CD4-positive, alpha-beta T cell (primary cell): Measurements from ENCODE around the gene WIPI1. TPM values are rescaled to one million over a fixed set of nuclear protein-coding genes. Genes with fewer than 3 reads are reported as not detected.

Experiments used
- ATAC-seq: fragments of 200-7000 bp; cut with Tn5 transposase; one replicate; pipeline ENCODE4 v1.10.0; 2022; ENCODE audit warnings: mild to moderate bottlenecking; ENCODE audit not compliant: poor library complexity
- CTCF ChIA-PET: fragments of 350-600 bp; sonication (Branson Sonifier 250); formaldehyde crosslinking; loops from one replicate; lab custom pipeline; 2021; ENCODE audit warnings: antibody characterized with exemption, inconsistent platforms; lab: Charles Lee
- POLR2A ChIA-PET: fragments of 350-600 bp; sonication (Branson Sonifier 250); formaldehyde crosslinking; loops from one replicate; lab custom pipeline; 2021; ENCODE audit warnings: antibody characterized with exemption, inconsistent platforms; lab: Charles Lee
- DNase-seq, 14 experiments: peaks; one replicate each; pipeline ENCODE4 v3.0.0-alpha.2; 2013 to 2020; ENCODE audit warnings: mixed read lengths in 2 of 14
- H3K27ac ChIP-seq, 2 donors: one replicate each; pipeline versions ENCODE4 v1.5.1 to v1.7.0; 2013; ENCODE audit warnings: low read length in 2 of 2, low read depth in 1 of 2, mild to moderate bottlenecking in 1 of 2
- H3K27me3 ChIP-seq, 2 experiments: 1 replicate in 1 of 2; 2 replicates in 1 of 2; pipeline versions ENCODE4 v1.6.1 to v1.7.0; 2013; ENCODE audit warnings: low read length in 2 of 2, control low read depth in 1 of 2, mild to moderate bottlenecking in 1 of 2, moderate library complexity in 1 of 2; ENCODE audit not compliant: insufficient read depth in 2 of 2, control insufficient read depth in 1 of 2
- H3K36me3 ChIP-seq: one replicate; pipeline ENCODE4 v1.6.1; 2013; ENCODE audit warnings: low read length, control low read depth; ENCODE audit not compliant: insufficient read depth
- H3K4me1 ChIP-seq: one replicate; pipeline ENCODE4 v1.6.1; 2013; ENCODE audit warnings: low read length, control low read depth; ENCODE audit not compliant: insufficient read depth
- H3K4me3 ChIP-seq: one replicate; pipeline ENCODE4 v1.5.1; 2013; ENCODE audit warnings: mild to moderate bottlenecking, low read length, moderate library complexity
- H3K9me3 ChIP-seq, 2 experiments: 1 replicate in 1 of 2; 2 replicates in 1 of 2; pipeline versions ENCODE4 v1.6.1 to v1.7.0; 2013; ENCODE audit warnings: low read length in 2 of 2, mild to moderate bottlenecking in 2 of 2, control low read depth in 1 of 2, moderate library complexity in 1 of 2; ENCODE audit not compliant: control insufficient read depth in 1 of 2, insufficient read depth in 1 of 2
- H3K27ac Mint-ChIP-seq: one replicate; pipeline ENCODE4 v1.8.0; 2020; ENCODE audit warnings: mixed read lengths
- H3K27me3 Mint-ChIP-seq: one replicate; pipeline ENCODE4 v1.8.0; 2021; ENCODE audit warnings: mixed read lengths
- H3K36me3 Mint-ChIP-seq: one replicate; pipeline ENCODE4 v1.8.0; 2021; ENCODE audit warnings: low read depth, mixed read lengths
- H3K4me1 Mint-ChIP-seq: one replicate; pipeline ENCODE4 v1.8.0; 2021; ENCODE audit warnings: low read depth, mixed read lengths
- H3K4me3 Mint-ChIP-seq: one replicate; pipeline ENCODE4 v1.8.0; 2020; ENCODE audit warnings: mild to moderate bottlenecking, mixed read lengths
- H3K9me3 Mint-ChIP-seq: one replicate; pipeline ENCODE4 v1.8.0; 2020; ENCODE audit warnings: mixed read lengths
- intact Hi-C, 2 experiments: fragments of 100-400 bp; cut with DNase I in 1 of 2; cut with micrococcal nuclease in 1 of 2; formaldehyde crosslinking; loops; one replicate each; pipeline versions ENCODE4 v1.15.1 to v1.9.0; 2023 to 2025; cut with DNase I, micrococcal nuclease
- total RNA-seq, 174 experiments: library from RNA in 2 of 174; stranded (reverse) in 2 of 174; gene quantifications; one replicate each; pipeline ENCODE4 v1.2.3 and lab custom pipeline; 2021 to 2026
- TF ChIP-seq, protein P1 (sequence below): fragments of 200-600 bp; IDR thresholded peaks from one replicate; pipeline ENCODE4 v1.8.0; 2022; ENCODE audit warnings: antibody characterized with exemption, mild to moderate bottlenecking

The WIPI1 gene
- total RNA-seq, 2 experiments from 2014 or later: 2.0 to 2.6 TPM

DNA sequence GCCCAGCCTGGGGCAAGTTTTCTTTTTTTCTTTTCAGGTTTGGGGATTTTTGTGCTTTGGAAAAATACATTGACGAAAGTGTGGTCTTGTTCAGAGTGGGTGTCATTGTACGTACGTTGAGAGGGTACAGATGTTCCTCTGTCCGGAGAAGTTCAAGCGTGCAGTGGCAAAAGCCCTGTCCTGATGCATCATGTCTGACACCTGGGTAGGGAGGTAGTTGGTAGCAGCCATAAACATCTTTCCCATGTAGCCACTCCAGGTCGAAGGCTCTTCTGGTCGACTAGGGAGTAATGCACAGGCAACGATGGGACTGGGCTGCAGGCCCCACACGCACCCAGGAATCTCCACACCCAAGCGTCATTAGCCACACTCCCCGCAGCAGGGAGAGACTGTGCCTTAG is 27.4 kb downstream of the WIPI1 start:
- Histone ChIP-seq H3K9me3 (no peaks in the 10 kb centered on the region), H3K27ac (no peak overlapping the region), H3K36me3 (peaks cover 15% of the 10 kb centered on the region), H3K27me3 (no peaks in the 10 kb centered on the region), H3K4me3 (no peak overlapping the region), H3K4me1 (peaks cover 7% of the 10 kb centered on the region)
- intact Hi-C loops: loop anchor here in 1 of 2 experiments (5.0 kb wide), 1 partner anchor 68 kb away; no protein-coding TSS in a partner anchor
- H3K4me3 Mint-ChIP-seq: no peak overlapping the region
- no peaks in the 10 kb centered on the region for H3K36me3 Mint-ChIP-seq
- H3K27ac Mint-ChIP-seq: no peak overlapping the region
- H3K4me1 Mint-ChIP-seq: peaks cover 11% of the 10 kb centered on the region
- ChIA-PET POLR2A (no interaction called here), CTCF (no interaction called here)
- H3K27me3 Mint-ChIP-seq: no peaks in the 10 kb centered on the region
- TF ChIP-seq, protein P1, sequence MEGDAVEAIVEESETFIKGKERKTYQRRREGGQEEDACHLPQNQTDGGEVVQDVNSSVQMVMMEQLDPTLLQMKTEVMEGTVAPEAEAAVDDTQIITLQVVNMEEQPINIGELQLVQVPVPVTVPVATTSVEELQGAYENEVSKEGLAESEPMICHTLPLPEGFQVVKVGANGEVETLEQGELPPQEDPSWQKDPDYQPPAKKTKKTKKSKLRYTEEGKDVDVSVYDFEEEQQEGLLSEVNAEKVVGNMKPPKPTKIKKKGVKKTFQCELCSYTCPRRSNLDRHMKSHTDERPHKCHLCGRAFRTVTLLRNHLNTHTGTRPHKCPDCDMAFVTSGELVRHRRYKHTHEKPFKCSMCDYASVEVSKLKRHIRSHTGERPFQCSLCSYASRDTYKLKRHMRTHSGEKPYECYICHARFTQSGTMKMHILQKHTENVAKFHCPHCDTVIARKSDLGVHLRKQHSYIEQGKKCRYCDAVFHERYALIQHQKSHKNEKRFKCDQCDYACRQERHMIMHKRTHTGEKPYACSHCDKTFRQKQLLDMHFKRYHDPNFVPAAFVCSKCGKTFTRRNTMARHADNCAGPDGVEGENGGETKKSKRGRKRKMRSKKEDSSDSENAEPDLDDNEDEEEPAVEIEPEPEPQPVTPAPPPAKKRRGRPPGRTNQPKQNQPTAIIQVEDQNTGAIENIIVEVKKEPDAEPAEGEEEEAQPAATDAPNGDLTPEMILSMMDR: no peak
- no peaks in the 10 kb centered on the region for H3K9me3 Mint-ChIP-seq
- ATAC-seq: no peak
- DNase-seq: no peak

GRCh38 chr17:68428498-68429172 is 28.7 kb downstream of the WIPI1 start:
- POLR2A ChIA-PET: no interaction called here
- no peak overlapping the region for H3K4me3 ChIP-seq
- CTCF ChIA-PET: interaction anchor here (1.1 kb wide), 1 partner anchor 72 kb away, joined by 3 read pairs; no protein-coding TSS in a partner anchor
- no peaks in the 10 kb centered on the region for H3K9me3 Mint-ChIP-seq
- peaks cover 7% of the 10 kb centered on the region for H3K4me1 ChIP-seq
- peaks cover 6% of the 10 kb centered on the region for H3K36me3 Mint-ChIP-seq
- no peaks in the 10 kb centered on the region for H3K27me3 Mint-ChIP-seq
- H3K4me1 Mint-ChIP-seq: peaks cover 11% of the 10 kb centered on the region
- H3K27me3 ChIP-seq: no peaks in the 10 kb centered on the region
- intact Hi-C loops: no loop called here
- H3K36me3 ChIP-seq: peaks cover 7% of the 10 kb centered on the region
- TF ChIP-seq, protein P1: no peak
- ATAC-seq: no peak
- H3K9me3 ChIP-seq: no peaks in the 10 kb centered on the region
- H3K27ac Mint-ChIP-seq: no peak overlapping the region
- no peak for DNase-seq
- H3K4me3 Mint-ChIP-seq: no peak overlapping the region
- no peak overlapping the region for H3K27ac ChIP-seq

GRCh38 chr17:68427575-68427974 is 29.7 kb downstream of the WIPI1 start:
- ChIA-PET POLR2A (no interaction called here), CTCF (interaction anchor here (1.1 kb wide), 1 partner anchor 71 kb away, joined by 3 read pairs; no protein-coding TSS in a partner anchor)
- no peak overlapping the region for H3K4me3 Mint-ChIP-seq
- H3K9me3 Mint-ChIP-seq: no peaks in the 10 kb centered on the region
- H3K27ac ChIP-seq: no peak overlapping the region
- peaks cover 7% of the 10 kb centered on the region for H3K4me1 ChIP-seq
- ATAC-seq: no peak
- no peak for DNase-seq
- no peaks in the 10 kb centered on the region for H3K9me3 ChIP-seq
- TF ChIP-seq, protein P1: no peak
- intact Hi-C loops: no loop called here
- H3K36me3 ChIP-seq: peaks cover 7% of the 10 kb centered on the region
- peaks cover 15% of the 10 kb centered on the region for H3K36me3 Mint-ChIP-seq
- no peak overlapping the region for H3K27ac Mint-ChIP-seq
- H3K27me3 Mint-ChIP-seq: no peaks in the 10 kb centered on the region
- H3K4me3 ChIP-seq: no peak overlapping the region
- peaks cover 11% of the 10 kb centered on the region for H3K4me1 Mint-ChIP-seq
- H3K27me3 ChIP-seq: no peaks in the 10 kb centered on the region
